NCI-H1092 (cell line): ENCODE data around the gene FOXRED1.
"Not testable (repeated sequence)": the region's sequence is repeated elsewhere in the genome, so short reads cannot be mapped to it uniquely, and the experiment has no call there.

Source experiments
- DNase-seq: peaks from one replicate; lab custom pipeline; 2025; lab: John Stamatoyannopoulos, UW

Gene FOXRED1

DNA sequence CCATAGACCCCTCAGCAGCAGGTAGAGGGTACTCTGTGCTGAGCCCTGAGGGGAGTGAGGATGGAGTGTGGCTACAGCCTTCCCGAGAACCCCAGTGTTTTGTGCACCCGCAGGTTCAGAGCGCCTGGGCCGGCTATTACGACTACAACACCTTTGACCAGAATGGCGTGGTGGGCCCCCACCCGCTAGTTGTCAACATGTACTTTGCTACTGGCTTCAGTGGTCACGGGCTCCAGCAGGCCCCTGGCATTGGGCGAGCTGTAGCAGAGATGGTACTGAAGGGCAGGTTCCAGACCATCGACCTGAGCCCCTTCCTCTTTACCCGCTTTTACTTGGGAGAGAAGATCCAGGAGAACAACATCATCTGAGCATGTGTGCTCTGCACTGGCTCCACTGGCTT is 8.4 kb downstream of the FOXRED1 start:
- DNase-seq, result no peak

DNA sequence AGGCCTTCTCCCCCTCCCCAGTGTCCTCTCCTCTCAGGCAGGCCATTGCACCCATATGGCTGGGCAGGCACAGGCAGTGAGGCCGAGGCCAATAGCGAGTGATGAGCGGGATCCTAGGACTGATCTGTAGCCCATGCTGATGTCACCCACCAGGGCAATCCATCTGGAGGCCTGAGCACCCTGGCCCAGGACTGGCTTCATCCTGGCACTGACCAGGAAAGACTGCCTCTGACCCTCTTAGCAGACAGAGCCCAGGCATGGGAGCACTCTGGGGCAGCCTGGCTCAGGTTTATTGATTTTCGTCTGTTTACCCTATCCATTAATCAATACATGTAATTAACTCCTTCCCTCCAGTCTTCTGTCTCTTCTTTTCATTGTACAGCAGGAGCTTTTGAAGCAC is 8.8 kb downstream of the FOXRED1 start:
- DNase-seq, result no peak

DNA sequence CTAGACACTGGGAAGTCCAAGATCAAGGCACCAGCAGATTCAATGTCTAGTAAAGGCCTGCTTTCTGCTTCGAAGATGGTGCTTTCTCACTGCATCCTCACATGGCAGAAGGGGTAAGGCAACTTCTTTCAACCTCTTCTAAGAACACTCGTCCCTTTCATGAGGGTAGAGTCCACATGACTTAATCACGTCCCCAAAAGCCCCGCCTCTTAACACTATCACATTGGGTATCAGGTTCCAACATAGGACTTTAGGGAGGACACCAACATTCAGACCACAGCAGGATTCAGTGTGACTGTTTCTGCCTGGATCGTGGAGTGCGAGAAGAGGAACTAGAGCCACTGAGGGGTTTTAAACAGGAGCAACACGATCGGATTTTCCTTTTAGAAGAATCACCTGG is 10.2 kb downstream of the FOXRED1 start:
- DNase-seq, result no peak

DNA sequence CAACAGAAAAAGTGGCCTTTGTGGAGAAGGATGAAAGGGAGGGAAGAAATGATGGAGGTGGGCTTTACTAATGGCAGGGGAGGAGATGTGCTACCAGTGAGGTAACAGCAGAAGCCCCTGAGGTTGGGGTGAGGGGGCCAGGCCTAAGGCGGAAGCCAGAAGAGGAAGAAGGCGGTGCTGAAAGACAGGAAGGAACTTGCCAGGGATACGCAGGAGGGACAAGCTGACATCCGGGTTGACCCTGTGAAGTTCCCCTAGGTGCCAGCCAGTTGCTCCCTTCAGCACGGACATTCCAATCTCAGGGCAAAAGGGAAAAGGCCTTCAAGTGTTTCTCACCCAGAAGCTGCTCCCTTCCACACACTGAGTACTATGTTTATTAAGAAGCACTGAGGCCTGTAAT is 11.6 kb downstream of the FOXRED1 start:
- DNase-seq, result no peak

DNA sequence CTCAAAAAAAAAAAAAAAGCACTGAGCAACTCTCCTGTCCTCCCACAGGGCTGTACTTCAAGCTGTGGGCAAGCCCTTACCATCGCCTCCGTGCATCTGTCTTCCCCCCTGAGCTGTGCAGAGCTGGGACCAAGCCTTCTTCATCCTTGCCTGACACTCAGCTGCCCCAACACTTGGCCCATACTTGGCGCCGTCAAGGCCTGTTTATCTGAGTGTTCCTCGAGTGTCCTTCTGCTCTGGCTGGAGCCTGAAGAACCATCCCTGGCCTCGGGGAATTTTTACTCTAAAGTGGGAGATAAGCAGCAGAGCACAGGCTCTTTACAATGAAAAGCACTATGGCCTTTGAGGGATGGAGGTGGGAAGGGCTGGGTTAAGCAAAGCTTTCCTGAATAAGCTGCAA is 12.3 kb downstream of the FOXRED1 start:
- DNase-seq, result no peak

DNA sequence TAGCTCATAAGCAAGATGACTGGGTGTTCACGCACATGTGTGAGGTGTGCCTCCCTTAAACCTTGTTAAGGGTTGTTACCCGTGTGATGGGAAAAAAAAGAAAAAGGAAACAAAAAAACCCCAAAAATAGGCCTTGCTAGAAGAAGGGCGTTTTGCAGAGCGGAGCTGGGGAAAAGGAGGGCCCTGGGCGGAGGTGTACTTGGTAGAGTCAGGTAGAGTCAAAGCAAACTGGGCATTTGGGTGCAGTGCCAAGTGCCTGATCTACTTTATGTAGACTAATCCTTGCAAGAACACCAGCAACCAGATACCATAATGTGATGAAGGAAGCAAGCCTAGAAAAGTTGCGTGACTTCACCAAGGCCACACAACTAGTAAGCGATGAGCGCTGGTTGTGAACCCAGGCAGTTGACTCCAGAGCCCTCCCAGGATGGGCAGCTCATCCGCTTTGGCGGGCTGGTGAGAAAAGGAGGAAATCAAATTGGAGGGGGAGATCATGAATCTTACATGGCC is 12.8 kb downstream of the FOXRED1 start:
- DNase-seq, result no peak

DNA sequence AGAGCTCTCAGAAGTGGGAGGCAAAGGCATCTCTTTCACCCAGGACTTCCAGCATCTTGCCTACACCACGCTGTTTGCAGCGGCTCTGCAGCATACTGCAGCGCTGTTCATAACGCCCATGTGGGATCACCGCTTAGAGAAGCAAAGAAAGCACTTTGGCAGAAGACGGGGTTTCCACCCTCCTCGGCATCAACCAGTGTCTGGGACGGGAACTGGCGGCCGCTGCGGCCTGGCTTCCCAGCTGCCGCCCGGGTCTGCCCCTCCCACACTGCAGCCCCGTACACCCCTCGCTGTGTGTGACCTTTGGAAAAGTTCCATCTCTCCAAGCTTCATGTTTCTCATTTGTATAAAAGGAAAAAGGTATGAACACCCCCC is 13.4 kb downstream of the FOXRED1 start:
- DNase-seq, result peak; percentile 39

DNA sequence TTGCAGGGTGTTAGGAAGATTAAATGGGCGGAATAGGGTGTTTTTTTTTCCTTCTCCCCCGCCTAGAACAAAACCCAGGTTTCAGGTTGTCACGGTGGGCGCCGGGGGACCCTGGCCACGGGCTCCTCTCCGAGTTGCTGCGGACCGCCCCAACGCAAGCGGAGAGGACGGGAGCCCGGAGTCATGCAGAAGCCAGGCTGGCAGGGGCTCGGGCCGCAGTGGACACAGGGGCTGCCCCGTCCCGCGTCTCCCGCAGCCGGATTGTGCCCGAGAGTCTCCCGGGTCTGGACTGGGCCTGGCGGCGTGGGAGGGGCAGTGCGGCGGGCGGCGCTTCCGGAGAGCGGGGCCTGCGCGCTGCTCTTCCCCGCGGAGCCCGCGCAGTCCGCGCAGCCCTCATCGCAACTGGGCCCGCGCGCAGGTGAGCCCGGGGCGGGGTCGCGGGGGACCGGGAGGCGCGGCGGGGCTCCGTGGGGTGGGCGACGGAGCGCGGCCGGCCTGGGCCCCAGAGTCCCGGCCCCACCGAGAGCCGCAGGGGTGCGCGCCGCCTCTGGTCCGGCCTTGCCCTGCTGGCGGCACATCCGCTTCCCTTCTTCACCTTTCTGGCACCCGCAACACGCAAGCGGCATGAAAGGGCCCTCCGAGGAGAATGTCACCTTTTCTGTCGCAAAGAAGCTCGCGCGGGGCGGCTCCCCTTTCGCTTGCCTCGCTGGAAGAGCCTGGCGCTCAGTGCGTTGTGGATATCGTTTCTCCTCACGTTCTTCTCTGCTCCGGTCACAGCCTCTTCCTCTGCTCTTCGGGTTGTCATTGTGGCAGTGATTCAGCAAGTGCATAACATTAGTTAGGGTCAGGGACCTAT is 14.0 kb downstream of the FOXRED1 start, which contains the start of gene TIRAP:
TIRAP (plus strand) TSS at position 358 of the 856 bp plus-strand sequence. CDS start 7,802 bp downstream, outside the sequence.
- DNase-seq, result peak; percentile 42

DNA sequence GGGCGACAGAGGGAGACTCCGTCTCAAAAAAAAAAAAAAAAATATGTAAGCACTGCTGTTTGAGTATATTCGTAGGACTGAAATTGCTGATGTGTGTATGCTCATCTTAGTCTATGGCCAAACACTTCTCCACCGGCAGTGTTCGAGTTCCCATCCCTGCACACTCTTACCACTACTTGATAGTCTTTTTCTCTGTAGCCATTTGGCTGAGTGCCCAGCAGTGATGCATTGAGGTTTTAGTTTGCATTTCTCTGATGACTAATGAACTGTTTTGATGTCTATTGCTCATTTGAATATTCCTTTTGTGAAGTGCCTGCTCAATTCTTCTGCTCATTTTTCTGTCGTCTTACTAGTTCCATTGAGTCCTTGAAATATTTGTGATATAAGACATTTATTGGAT is 15.9 kb downstream of the FOXRED1 start:
- no peak for DNase-seq

DNA sequence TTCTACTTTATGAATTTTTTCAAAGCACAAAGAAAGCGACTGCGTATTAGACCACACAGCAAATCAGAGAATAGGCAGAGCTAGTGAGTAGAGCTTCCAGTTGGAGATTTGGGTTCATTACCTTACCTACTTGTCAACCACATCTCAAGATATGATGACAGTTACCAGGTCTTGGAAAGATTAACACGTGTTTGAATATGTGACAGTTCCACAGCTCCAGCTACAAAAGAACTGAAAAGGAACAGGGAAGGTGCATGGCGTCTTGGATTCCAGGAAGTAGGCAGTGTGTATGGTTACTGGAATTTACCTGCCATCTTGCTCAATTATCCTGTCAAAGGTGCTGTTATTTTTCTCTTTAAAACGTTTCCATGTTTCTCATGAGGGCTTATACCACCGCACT is 19.3 kb downstream of the FOXRED1 start:
- DNase-seq, result no peak

DNA sequence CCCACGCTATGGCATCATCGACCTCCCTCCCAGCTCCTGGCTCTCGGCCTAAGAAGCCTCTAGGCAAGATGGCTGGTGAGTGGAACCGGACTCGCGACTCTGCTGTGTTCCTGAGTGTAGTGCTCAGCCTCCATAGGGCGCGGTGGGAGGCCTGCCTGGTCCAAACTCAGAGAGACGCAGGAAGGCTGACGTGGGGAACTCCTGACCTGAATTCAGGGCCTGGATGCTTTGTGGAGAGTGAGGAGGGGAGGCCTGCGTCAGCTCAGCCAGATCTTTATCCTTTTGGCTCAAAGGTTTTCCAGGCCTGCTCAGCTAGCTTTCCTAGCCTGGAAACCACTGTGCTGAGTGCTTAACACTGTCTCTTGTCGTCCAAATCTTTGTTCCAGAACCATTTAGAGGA is 21.9 kb downstream of the FOXRED1 start:
- no peak for DNase-seq

DNA sequence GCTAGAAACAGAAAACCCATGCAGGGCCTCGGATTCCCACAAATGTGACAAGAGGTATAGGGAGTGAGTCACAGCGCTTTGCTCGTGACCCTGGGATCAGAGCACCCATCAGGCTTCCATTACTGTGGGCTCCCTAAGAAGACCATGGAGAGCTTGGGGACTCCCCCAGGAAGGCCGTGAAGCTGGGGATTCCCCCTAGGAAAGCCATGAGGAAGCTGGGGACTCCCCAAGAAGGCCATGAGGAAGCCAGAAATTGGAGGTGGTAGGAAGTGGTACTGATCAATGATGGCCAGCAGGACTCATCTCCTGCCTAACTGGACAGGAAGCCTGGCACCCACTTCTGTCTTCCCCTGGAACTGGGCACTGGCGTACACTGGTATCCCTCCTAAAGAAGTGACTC is 24.8 kb downstream of the FOXRED1 start:
- DNase-seq, result no peak

DNA sequence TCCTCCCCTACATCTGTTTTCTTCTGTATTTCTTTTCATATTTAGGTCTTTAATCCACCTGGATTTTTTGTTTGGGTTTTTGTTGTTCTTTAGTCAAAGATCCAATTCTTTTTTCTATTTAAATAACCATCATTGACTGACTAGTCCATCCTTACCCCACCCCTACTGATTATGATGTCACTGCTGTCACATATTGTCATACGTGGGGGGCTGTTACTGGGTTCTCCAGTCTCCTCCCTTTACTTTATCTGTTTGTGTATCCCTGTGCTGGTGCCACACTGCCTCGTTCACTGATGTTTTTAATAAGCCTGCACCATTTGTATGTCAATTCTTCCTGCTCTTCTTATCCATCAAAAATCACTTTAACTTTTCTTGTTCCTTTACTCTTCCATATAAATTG is 28.1 kb downstream of the FOXRED1 start:
- DNase-seq, result no peak

DNA sequence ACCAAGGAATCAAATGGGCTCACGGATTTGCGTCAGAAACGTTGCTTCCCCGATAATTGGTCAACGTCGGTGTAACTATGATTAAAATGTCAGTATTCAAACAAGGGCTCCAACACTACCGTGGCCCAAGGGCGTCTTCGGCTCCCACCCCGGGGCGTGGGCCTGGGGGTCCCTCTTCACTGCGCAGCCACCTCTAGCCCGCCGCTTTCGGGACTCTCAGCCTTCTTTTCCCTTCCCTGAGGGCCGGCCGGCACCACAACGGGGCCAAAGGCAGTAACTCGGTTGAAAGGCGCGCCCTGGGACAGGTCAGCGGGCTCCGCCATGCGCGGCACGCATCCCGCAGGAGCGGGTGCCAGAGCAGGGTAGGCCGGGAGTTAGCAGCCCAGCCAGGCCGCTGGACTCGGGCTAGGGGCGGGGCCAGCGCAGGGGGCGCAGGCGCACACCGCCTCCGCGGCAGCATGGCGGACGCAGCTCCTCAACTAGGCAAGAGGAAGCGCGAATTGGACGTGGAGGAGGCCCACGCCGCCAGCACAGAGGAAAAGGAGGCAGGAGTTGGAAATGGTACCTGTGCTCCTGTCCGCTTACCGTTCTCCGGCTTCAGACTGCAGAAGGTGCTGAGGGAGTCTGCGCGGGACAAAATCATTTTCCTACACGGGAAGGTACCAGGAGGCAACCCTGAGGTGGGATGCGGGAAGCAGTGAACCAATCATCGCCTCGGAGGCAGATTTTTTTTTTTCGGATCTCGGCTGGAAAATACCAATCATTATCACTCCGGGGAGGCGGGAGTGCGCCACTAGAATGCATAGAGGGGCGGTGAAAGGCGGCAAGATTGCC is 34.9 kb downstream of the FOXRED1 start, which contains the start of gene DCPS:
DCPS (plus strand) TSS at position 438 of the 834 bp plus-strand sequence; CDS start at position 459, 21 bp downstream.
- peak; percentile 88 for DNase-seq

DNA sequence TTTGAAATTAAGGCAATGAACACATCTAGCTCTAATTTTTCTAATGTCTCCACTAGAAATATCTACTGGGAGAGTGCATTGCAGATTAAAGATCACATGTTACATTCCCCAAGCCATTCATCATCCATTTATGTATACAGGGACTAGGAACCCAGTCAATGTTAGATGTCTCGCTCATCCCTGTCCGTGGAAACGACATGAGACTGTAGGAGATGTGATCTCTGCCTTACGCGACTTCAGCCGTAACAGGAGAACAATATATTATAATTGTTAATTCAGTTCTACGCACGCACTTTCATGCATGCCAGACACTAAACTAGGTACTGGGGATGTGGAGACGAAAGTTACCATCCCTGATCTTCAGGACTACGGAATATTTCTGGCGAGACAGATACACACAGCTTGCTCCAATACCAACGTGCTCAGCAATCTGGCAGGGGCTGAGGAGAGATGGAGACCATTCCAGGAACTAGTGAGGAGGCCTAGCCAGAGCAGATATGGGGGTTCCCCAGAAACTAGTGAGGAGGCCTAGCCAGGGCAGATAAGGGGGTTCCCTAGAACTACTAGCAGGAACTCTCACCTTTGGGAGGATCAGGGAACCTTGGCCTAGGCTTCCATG is 35.6 kb downstream of the FOXRED1 start:
- no peak for DNase-seq

DNA sequence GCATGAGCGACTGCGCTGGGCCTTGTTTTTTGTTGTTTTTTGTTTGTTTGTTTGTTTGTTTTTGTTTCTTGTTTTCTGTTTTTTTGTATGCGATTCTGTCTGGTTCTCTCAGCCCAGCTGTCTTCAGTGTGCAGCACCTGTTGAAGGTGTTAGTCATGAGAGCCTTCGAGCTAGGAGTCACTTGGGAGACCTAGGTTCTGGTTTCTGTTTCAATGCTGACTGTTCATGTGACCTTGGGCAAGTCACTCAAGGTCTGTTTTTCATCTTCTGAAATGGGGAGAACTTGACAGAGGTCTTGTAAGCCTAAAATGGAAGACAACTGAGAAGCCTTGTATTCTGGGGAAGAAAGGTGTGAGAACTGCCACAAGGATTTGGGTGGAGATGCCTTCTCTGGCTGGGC is 36.7 kb downstream of the FOXRED1 start:
- no peak for DNase-seq

DNA sequence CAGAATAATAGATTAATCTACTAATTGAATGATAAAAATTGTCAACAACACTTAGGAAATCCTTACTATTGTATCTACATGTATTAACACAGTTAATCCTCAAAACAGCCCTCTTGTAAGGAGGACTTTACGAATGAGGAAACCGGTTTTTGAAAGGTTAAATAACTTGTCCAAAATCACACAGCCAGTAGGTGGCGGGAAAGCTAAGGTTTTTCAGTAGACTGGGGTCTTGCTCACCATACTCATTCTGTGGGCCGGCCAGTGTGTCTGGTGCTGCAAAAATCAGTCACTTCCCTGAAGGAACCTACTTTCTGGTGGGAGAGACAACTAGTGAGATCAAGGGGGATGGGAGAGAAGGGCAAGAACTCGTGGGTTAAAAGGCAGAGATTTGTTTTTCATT is 38.8 kb downstream of the FOXRED1 start:
- DNase-seq, result peak; percentile 36

DNA sequence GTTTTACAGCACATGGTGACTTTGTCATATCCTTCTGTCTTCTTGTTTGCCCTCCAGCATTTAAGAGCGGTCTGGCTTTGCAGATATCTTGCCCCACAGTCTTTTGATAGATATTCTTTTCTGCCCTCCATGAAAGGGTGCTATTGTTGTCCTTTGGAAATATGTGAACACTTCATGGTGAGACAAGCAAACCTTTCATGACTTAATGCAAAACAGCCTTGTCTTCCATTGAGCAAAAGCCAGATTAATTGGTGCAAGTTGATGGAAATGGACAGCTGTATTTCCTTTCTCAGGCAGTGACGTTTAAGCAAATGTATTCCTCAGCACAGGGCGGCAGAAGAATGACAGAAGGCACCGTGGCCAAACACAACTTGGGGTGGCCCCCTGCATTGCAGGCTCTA is 39.3 kb downstream of the FOXRED1 start:
- no peak for DNase-seq

DNA sequence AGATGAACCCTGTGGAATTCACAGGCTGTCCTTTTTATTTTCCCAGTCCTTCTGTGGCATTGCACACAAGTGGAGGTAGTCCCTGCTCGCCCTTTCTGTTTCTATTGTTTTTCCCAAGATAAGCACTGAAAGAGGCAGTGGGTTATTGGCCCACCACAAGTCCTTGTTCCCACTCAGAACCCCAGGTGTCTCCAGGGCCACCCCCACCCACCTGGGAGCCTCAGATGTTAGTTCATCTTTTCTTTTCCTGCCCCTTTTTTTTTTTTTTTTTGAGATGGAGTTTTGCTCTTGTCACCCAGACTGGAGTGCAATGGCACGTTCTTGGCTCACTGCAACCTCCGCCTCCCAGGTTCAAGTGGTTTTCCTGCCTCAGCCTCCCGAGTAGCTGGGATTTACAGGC is 39.8 kb downstream of the FOXRED1 start:
- DNase-seq, result not testable (repeated sequence)

DNA sequence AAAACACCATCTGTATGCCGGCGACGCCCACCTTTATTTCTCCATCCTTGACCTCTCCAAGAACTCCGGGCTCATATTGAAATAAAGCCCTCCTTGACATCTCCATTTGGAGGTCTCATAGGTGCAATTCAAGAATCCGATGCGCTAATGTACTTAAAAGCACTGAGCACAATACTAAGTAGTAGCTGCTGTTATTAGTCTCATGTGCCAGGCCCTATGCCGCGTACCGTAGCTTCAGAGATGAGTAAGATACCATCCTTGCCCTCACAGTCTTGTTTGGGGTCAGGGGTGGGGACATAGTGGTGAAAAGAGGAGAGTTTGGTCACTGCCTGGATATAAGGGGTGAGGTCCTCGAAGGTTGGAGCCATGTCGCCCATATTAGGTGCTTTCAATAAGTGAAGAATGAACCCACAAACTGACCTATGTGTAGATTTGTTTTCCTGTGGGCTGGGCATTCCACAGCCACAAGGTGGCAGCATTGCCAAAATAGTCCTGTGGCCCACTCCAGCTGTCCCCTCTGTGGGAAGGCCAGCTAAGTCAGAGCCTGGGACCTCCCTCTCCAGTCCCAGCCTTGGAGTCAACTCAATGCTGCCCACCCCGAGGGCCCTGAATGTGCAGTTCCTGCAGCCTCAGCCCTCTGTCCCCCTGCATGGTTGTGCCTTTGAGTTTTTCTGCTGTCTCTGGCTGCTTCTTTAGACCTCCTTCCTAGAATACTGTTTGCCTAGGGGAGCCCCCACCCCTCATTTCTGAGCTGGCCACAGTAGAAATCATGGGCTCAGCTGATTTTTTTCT is 41.4 kb downstream of the FOXRED1 start:
- peak; percentile 75 for DNase-seq

DNA sequence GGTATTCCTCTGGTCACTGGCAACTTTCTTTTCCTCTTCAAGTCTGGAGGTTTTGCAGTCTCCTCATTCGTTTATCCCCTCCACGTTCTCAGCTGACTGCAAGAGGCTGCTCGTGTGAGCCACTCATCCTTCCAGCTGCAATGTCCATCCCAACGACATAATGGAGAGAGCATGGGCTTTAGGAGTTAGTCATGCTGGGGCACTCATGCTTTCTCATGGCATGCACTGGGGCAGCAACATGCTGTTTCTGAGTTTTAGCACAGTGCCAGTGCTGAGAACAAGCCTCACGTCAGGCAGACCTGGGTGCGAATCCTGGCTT is 42.0 kb downstream of the FOXRED1 start:
- no peak for DNase-seq
